Esophagus squamous epithelium (tissue), 4 donors: ENCODE results near the gene ATP11A.

Source experiments
- POLR2A ChIP-seq, 4 donors: fragments of 450-650 bp; IDR thresholded peaks; one replicate each; pipeline ENCODE4 v1.6.1; 2017; ENCODE audit warnings: antibody characterized with exemption in 4 of 4, mild to moderate bottlenecking in 4 of 4, moderate library complexity in 3 of 4
- TF ChIP-seq, protein P1 (sequence below), 6 experiments: fragments of 450-650 bp in 4 of 6; fragments of 200-600 bp in 2 of 6; sonication (generic) in 2 of 6; IDR thresholded peaks; one replicate each; pipeline ENCODE4 v1.5.1; 2016 to 2019; ENCODE audit warnings: antibody characterized with exemption in 6 of 6, mild to moderate bottlenecking in 4 of 6, moderate library complexity in 4 of 6

DNA sequence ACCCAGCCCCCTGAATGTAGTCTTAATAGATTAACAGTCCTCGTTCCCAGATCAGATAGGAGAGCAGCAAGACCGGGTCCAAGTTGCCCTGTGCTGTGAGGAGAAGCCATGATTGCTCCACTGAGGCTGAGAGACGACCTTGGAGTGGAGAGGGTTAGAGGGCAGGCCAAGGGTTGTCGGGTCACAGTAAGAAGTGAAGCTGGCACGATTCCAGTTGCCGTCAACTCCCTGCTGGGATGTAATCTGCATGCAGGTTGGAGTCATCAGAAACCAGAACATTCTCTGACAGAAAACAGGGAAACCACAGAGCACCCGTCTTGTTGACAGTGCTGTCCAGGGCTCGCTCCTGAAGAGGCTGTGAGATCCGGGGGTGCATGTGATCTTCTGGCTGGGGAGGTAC, 19.0 kb upstream of the ATP11A start:
- TF ChIP-seq, protein P1, sequence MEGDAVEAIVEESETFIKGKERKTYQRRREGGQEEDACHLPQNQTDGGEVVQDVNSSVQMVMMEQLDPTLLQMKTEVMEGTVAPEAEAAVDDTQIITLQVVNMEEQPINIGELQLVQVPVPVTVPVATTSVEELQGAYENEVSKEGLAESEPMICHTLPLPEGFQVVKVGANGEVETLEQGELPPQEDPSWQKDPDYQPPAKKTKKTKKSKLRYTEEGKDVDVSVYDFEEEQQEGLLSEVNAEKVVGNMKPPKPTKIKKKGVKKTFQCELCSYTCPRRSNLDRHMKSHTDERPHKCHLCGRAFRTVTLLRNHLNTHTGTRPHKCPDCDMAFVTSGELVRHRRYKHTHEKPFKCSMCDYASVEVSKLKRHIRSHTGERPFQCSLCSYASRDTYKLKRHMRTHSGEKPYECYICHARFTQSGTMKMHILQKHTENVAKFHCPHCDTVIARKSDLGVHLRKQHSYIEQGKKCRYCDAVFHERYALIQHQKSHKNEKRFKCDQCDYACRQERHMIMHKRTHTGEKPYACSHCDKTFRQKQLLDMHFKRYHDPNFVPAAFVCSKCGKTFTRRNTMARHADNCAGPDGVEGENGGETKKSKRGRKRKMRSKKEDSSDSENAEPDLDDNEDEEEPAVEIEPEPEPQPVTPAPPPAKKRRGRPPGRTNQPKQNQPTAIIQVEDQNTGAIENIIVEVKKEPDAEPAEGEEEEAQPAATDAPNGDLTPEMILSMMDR (IDR thresholded peaks at IDR 0.05), result no peak
- TF ChIP-seq POLR2A (IDR thresholded peaks at IDR 0.05), result no peak
